ENCODE measurements around the gene CYREN.

GRCh38 chr7:135215180-135215579 is 44.7 kb upstream of the CYREN start:
- no peak for TF ChIP-seq RAD21 (IDR thresholded peaks at IDR 0.05; ENCODE audit: low read depth)
- no peak for TF ChIP-seq MAX (IDR thresholded peaks at IDR 0.05)
- TF ChIP-seq EP300 (IDR thresholded peaks at IDR 0.05; ENCODE audit: borderline replicate concordance): no peak
- no peak for TF ChIP-seq REST (IDR thresholded peaks at IDR 0.05; ENCODE audit: low read depth)
- no peak for TF ChIP-seq YY1 (IDR thresholded peaks at IDR 0.05; ENCODE audit: low read depth)
- no peak for TF ChIP-seq TEAD4 (IDR thresholded peaks at IDR 0.05)
- no peak for TF ChIP-seq TAF1 (IDR thresholded peaks at IDR 0.05; ENCODE audit: low read depth)
- no peak for TF ChIP-seq CEBPB (IDR thresholded peaks at IDR 0.05)

All from Ishikawa (cell line).